OCI-LY3 (cell line): ENCODE measurements around the gene PLOD2.

Experiments used
- H2AFZ ChIP-seq: fragments of 200-600, 300-600 bp; shearing (Covaris generic); 2 replicates; pipeline ENCODE4 v1.6.0; 2014; ENCODE audit warnings: antibody characterized with exemption, low read depth, low read length
- H3K27ac ChIP-seq: fragments of 200-600, 300-600 bp; sonication (generic); 2 replicates; pipeline ENCODE4 v1.5.1; 2014; ENCODE audit warnings: mild to moderate bottlenecking, low read length, moderate library complexity, mixed read lengths
- H3K27me3 ChIP-seq: fragments of 200-600, 300-600 bp; sonication (generic); 2 replicates; pipeline ENCODE4 v1.6.1; 2014; ENCODE audit warnings: low read depth, low read length, mixed read lengths
- H3K36me3 ChIP-seq: fragments of 200-600, 300-600 bp; sonication (generic); replicated peaks from 2 replicates; pipeline ENCODE3; 2014; ENCODE audit warnings: low read depth, low read length, mixed read lengths
- H3K4me1 ChIP-seq: fragments of 300-600, 200-600 bp; sonication (generic); 2 replicates; pipeline ENCODE4 v1.6.1; 2014; ENCODE audit warnings: low read length, mixed read lengths
- H3K4me2 ChIP-seq: fragments of 200-600, 300-600 bp; sonication (generic); 2 replicates; pipeline ENCODE4 v1.6.1; 2014; ENCODE audit warnings: low read length, mixed read lengths
- H3K4me3 ChIP-seq: fragments of 300-600, 200-600 bp; sonication (generic); 2 replicates; pipeline ENCODE4 v1.5.1; 2014; ENCODE audit warnings: antibody characterized with exemption, mild to moderate bottlenecking, low read length, moderate library complexity
- H3K79me2 ChIP-seq: fragments of 300-600, 200-600 bp; shearing (Covaris generic); 2 replicates; pipeline ENCODE4 v1.6.1; 2014; ENCODE audit warnings: mild to moderate bottlenecking, low read length, mixed read lengths
- H3K9ac ChIP-seq: fragments of 300-600, 200-600 bp; shearing (Covaris generic); 2 replicates; pipeline ENCODE4 v1.6.0; 2014; ENCODE audit warnings: mild to moderate bottlenecking, low read length, moderate library complexity
- H3K9me3 ChIP-seq: fragments of 200-600, 300-600 bp; shearing (Covaris generic); 2 replicates; pipeline ENCODE4 v1.6.1; 2014; ENCODE audit warnings: low read length, mixed read lengths; ENCODE audit not compliant: insufficient read depth
- H4K20me1 ChIP-seq: fragments of 200-600, 300-600 bp; sonication (generic); 2 replicates; pipeline ENCODE4 v1.6.1; 2016; ENCODE audit warnings: low read length, mixed read lengths; ENCODE audit not compliant: insufficient read depth
- CTCF ChIP-seq: fragments of 200-600, 300-600 bp; sonication (generic); IDR thresholded peaks from 2 replicates; pipeline ENCODE4 v1.5.1; 2014; ENCODE audit warnings: antibody characterized with exemption, low read length, low read depth
- EZH2phosphoT487 ChIP-seq: fragments of 200-600 bp; shearing (Covaris generic); IDR thresholded peaks from 2 replicates; pipeline ENCODE4 v1.6.1; 2018; ENCODE audit warnings: antibody characterized with exemption, mixed run types, low read depth

Gene PLOD2

DNA sequence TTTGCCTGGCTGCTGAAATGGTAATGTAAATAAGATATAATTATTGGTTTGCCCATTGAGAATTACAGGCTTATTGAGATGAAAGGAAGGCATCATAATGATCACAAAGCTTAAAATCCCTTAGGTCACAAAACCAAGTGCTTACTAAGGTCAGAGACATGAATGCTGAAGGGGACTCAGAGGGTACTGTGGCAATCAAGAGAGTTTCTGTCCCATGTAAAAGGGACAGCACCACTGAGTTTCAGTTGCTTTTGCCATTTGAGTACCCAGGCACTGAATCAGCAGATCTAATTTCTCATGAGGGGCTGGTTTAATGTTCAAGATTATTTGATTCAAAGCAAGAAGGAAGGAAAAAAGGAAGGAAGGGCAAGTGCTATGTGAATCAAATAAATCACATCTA lies 127.0 kb downstream of the PLOD2 start:
- Histone ChIP-seq H3K4me2 (peak overlapping the region; percentile 39), H4K20me1 (no peaks in the 10 kb centered on the region), H3K79me2 (no peaks in the 10 kb centered on the region), H3K4me3 (no peak overlapping the region), H3K9me3 (no peaks in the 10 kb centered on the region), H3K36me3 (no peaks in the 10 kb centered on the region), H3K4me1 (peaks cover 16% of the 10 kb centered on the region), H3K9ac (no peak overlapping the region), H3K27ac (peak overlapping the region; percentile 45), H3K27me3 (no peaks in the 10 kb centered on the region), H2AFZ (no peak overlapping the region; the same call in 1 of the 2 replicates)
- TF ChIP-seq EZH2phosphoT487 (no peak), CTCF (no peak)

DNA sequence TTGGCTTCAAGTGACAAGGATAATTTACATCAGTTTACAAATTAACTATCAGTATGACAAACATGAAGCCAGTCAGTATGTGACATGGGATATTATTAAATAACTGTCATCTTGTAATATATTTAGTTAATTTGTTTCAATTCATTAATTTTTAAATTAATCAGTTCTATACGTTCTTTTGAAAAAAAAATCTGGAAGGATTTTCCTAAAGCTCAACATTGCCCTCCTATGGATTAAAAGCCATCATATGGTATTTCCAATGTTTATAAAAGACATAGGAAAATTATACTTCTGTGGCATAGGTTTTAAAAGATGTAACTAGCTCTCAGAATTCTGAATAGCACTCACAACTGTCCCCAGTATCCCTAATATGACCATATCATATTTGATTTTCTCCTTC lies 134.4 kb downstream of the PLOD2 start:
- Histone ChIP-seq H3K4me3 (no peak overlapping the region), H3K79me2 (no peaks in the 10 kb centered on the region), H3K36me3 (no peaks in the 10 kb centered on the region), H3K4me2 (no peak overlapping the region), H3K9ac (no peak overlapping the region), H4K20me1 (no peaks in the 10 kb centered on the region), H3K27ac (no peak overlapping the region), H3K27me3 (no peaks in the 10 kb centered on the region), H2AFZ (no peak overlapping the region), H3K4me1 (no peaks in the 10 kb centered on the region), H3K9me3 (no peaks in the 10 kb centered on the region)
- TF ChIP-seq EZH2phosphoT487 = no peak
- no peak for TF ChIP-seq CTCF

DNA sequence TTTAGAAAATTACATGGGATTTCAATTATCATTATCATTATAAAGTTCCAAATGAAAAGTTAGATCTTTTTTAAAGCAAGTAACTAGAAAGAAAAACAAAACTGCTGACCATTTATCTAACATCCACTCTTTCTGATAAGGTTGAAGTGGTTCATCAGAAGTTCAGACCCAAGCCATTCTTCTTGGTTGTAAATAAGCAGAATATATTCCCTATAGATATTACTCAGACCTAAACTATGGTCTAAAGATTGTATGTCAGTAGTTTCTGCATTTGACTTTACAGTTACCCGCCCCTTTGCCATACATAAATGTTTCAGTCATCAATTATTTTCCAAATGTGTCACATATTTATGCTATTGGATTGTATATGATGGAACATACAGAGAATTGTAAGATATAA lies 136.7 kb downstream of the PLOD2 start:
- H2AFZ ChIP-seq = no peak overlapping the region
- H3K9ac ChIP-seq = no peak overlapping the region
- no peak overlapping the region for H3K27ac ChIP-seq
- H3K79me2 ChIP-seq = no peaks in the 10 kb centered on the region
- H3K9me3 ChIP-seq = no peaks in the 10 kb centered on the region
- TF ChIP-seq EZH2phosphoT487 (no peak), CTCF (no peak)
- H3K36me3 ChIP-seq = no peaks in the 10 kb centered on the region
- no peak overlapping the region for H3K4me2 ChIP-seq
- no peaks in the 10 kb centered on the region for H3K4me1 ChIP-seq
- no peak overlapping the region for H3K4me3 ChIP-seq
- H4K20me1 ChIP-seq = no peaks in the 10 kb centered on the region
- H3K27me3 ChIP-seq = no peaks in the 10 kb centered on the region

DNA sequence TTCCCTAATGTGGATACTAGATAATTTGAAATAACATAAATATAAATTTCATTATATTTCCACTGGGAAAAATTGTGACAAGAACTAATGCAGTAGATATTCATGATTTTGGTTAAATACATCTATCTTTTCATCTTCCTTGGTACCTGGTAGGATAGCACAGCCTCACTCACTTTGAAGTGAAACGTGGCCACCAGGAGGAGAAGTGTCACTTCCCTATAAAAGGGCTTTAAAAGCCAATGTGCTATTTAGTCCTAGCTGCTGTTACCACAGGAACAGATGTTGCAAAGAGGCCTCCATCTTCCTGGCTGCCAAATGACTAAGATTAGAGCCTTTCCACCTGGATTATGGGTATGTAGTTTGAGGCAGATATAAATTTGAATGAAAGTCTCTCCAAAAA lies 140.0 kb downstream of the PLOD2 start:
- H3K4me3 ChIP-seq = no peak overlapping the region
- TF ChIP-seq CTCF = peak; percentile 25
- TF ChIP-seq EZH2phosphoT487 = no peak
- H3K27me3 ChIP-seq = no peaks in the 10 kb centered on the region
- H3K4me1 ChIP-seq = no peaks in the 10 kb centered on the region
- no peaks in the 10 kb centered on the region for H3K79me2 ChIP-seq
- H3K36me3 ChIP-seq = no peaks in the 10 kb centered on the region
- no peak overlapping the region for H2AFZ ChIP-seq
- no peak overlapping the region for H3K4me2 ChIP-seq
- no peak overlapping the region for H3K9ac ChIP-seq
- no peaks in the 10 kb centered on the region for H3K9me3 ChIP-seq
- no peak overlapping the region for H3K27ac ChIP-seq
- no peaks in the 10 kb centered on the region for H4K20me1 ChIP-seq
